Stimulated activated CD8-positive, alpha-beta memory T cell treated with anti-CD3 and anti-CD28 coated beads, Interleukin-2, amount 100 ng/mL, for 48 hours (primary cell): ENCODE results near the gene IQCF2.
"Not testable (repeated sequence)": the region's sequence is repeated elsewhere in the genome, so short reads cannot be mapped to it uniquely, and the experiment has no call there.

ENCODE experiments used
- DNase-seq, 2 donors: peaks; one replicate each; pipeline ENCODE4 v3.0.0-alpha.2; 2020; ENCODE audit warnings: low read depth in 2 of 2

The IQCF2 gene

DNA sequence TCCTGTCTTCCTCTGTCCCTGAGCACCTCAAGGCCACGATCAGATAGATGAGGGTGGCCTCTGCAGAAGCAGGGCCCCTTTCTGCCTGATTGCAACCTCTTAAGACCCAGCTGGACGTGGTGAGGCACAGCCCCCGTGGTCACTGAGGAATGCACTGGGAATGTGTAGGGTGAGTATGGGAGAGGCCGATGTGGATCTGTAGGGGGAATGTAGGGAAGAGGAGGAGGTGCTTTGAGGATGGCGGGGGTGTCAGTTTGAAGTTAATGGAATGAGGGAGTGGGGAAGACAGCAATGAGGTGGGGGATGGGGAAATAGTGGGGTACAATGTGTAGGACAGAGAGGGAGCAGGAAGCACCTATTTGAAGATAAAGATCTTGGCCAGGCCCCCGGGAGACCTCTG, 14.8 kb downstream of the IQCF2 start:
- no peak for DNase-seq

DNA sequence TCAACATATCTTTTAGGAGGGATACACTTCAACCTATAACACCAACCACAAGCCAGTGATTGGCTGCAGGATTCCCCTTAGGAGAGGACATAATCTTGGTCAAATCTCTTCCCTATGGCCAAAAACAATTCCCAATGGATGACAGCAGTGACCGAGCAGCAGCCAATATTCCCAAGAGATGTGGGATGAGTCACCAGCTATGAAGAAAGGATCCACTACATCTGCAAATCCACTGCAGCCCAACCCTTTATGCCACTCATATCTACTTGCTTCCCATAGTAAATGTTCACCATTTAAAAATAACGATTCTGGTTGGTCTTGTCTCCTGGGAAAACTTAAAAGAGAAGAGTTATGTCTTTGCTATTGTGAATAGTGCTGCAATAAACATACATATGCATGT, 18.5 kb downstream of the IQCF2 start:
- DNase-seq, result no peak

DNA sequence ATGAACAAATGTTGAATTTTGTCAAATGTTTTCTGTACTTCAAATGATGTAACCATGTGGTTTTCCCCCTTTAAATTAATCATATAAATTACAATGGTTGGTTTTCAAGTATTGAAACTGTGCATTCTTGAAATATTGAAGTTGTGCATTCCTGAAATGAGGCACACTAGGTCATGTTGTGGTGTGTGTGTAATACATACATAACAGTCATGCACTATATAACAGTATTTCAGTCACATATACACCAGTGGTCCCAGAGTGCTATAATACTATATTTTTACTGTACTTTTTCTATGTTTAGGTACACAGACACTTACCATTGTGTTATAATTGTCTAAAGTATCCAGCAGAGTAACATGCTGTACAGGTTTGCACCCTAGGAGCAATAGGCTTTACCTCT, 25.0 kb downstream of the IQCF2 start:
- no peak for DNase-seq

DNA sequence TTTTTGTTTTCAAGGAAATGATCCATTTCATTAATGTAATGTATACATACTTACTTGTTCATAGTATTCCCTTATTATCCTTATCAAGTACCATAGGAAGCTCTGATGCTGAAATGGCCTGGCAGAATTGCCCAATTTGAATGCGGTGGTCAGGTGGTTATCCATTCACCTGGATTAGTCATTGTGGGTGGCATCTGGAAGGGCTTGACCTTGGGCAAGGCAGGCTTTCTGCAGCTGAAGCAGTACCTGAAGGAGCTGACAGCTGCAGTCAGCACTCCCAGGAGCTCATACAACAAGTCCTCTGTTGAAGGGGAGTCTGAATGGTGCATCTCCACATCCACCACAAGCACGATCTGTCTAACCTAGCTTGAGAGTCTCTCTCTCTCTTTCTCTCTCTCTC, 26.2 kb downstream of the IQCF2 start:
- DNase-seq, result no peak

DNA sequence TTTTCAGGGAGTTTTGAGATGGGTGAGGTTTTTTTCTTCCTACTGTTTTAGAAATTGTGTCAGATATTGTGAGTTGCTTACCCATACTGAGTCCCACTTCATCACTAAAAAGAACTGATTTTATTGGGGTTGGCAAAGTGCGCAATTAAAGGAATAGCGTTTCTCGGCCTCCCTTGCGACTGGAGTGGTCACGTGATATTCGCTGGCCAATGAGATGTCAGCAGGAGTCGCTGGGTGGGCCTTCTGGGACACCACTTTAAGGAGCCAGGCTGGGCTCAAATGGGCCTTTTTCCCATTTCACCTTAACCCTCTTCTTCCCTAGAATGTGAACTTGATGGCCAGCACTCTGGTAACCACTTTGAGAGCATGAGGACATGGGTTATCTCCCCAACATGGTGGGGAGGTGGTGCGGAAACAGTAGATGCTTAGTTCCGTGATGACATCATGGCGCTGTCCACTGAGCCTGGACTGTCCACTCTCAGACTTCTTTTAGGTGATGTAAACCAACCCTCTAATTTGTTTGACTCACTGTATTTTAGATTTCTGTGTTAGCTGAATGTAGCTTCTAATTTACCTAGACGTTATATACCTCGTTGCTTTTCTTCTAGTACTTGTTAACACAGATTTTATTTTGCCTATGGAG, 27.2 kb downstream of the IQCF2 start:
- no peak for DNase-seq

DNA sequence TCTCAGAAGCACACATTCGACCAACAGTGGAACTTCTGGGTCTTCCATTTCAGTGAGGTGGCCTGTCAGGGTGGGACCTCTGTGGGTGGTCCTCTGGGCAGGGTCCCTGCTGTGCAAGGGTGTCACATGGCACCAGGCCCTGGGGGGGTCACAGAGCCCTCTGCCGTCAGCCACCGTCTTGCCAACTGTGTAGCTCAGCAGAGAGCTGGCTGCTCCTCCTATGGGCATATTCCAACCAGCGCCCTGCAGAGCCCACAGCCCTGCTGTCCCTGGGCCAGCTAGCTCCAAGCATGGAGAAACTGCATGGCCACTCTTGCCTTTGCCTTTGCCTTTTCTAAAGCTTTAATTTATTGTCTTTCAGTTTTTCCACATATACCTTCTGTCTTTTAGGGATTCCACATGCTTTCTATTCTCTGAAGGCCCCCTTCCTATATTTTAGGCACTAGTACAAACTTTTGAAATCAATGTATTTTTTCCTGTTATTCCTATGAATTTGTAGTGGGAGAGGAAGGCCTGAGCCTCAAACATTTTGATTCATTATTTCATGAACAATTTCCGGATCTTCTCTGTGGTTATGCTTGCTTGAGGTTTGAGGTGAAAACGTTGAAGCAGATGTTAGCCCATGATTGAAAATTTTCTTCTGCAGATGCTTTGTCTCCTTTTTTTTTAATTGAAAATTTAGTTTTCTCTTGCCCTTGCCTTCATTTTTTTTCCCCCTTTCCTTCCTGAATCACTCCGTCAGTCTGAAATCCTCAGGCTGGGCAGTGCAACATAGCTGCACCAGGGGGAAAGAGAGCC, 30.0 kb downstream of the IQCF2 start:
- no peak for DNase-seq

DNA sequence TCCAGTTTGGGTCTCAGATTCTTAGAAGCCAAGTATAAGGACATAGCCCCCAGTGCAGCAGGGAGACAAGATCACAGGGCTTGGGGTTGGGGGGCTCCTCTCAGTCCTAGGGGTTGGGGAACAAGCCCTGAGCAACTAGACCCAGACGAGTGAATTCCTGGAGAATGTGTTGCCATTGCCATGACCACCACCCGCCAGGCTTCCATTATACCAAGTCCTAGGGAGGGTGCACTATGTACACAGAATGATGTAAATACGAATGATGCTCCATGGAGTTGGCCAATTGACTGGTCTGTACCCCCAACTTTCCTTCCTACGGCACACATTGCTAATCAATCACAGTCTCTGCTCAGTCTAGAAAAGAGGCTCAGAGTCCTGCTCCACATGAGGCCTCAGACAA, 33.0 kb downstream of the IQCF2 start:
- no peak for DNase-seq

DNA sequence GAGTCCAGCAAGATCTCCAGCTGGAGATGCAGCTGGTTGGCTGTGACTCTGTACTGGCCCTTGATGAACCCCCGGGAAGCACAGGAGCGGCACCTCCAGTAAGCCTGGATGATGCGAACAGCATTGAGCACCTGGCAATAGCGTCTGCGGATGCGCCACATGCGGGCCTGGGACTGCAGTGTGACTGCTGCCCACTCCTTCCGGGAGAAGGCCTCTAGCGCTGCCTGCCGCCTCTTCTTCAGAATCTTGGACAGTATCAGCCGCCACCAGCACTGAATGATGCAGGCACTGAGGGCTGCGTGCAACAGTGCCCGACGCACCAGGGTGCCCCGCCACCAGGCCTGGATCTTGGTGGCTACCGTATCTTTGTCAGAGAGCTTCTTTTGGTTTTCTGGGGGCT, 33.5 kb downstream of the IQCF2 start:
- DNase-seq, result no peak

DNA sequence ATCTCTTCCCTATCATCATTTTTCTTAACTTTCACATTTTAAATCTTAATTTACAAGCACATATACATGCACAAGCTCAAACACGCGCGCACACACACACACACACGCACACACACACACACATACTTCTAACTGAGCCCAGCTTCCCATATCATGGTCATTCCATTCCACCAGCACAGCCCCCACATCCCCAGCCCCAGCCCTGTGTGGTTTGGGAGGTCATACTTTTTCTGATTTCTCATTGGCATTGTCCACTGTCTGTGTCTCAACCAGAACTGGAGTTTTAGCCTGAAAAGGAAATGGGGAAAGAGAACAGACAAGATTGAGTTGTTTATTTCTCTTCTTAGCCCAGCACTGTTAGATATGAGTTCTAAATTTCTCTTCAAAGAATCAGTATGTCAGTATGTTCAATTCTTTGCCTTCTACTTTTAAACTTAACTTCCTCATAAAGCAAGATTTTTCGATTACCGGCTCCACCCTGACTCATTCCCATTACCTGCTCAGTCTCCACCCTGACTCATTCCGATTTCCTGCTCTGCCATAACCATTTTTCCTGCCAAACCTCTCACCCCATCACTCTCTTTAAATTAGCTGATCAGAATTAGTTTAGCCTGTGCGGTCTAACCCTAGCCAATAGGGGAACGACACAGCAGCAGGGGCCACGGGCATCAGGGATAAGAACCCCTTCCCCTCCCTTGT, 35.3 kb downstream of the IQCF2 start:
- DNase-seq, result no peak

DNA sequence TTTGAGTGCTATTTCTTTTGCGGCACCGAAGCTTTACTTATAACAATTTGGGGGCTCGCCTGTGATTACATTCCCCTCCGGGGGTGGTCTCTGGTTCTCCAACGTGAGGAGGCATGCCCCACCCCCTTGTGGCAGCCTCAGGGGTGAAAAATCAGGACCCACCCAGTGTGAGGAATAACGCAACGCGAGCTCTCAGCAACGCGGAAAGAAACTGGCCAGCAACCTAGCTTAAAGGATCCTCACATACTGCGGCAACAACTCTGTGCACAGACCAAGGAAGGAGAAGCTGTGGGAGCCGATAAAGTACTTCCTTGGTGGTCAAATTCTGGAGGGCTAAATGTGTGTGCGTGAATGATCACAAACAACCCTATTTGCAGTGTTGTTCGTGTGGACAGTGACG, 36.0 kb downstream of the IQCF2 start:
- no peak for DNase-seq

DNA sequence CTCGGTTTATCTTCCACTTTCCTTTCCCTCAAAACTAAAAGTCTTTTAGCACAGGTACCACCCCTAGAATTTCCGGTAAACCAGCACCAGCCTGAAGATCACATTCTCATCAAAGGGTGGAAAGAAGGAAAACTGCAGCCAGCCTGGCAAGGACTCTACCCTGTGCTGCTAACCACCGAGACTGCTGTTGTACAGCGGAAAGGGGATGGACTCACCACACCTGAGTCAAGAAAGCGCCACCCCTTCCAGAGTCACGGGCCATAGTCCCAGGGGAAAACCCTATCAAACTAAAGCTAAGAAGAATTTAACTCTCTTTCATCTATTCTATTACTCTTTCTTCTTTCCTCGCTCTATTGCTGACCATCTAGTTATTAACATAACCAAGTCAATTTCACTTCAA, 38.6 kb downstream of the IQCF2 start:
- DNase-seq, result not testable (repeated sequence)

DNA sequence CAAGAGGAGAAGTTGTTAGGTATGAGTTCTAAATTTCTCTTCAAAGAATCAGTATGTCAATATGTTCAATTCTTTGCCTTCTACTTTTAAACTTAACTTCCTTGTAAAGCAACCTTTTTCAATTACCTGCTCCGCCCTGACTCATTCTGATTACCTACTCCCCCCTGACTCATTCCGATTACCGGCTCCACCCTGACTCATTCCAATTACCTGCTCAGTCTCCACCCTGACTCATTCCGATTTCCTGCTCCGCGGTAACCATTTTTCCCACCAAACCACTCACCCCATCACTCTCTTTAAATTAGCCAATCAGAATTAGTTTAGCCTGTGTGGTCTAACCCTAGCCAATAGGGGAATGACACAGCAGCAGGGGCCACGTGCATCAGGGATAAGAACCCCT, 40.9 kb downstream of the IQCF2 start:
- DNase-seq, result peak in 1 of 2 donors; percentile 28

DNA sequence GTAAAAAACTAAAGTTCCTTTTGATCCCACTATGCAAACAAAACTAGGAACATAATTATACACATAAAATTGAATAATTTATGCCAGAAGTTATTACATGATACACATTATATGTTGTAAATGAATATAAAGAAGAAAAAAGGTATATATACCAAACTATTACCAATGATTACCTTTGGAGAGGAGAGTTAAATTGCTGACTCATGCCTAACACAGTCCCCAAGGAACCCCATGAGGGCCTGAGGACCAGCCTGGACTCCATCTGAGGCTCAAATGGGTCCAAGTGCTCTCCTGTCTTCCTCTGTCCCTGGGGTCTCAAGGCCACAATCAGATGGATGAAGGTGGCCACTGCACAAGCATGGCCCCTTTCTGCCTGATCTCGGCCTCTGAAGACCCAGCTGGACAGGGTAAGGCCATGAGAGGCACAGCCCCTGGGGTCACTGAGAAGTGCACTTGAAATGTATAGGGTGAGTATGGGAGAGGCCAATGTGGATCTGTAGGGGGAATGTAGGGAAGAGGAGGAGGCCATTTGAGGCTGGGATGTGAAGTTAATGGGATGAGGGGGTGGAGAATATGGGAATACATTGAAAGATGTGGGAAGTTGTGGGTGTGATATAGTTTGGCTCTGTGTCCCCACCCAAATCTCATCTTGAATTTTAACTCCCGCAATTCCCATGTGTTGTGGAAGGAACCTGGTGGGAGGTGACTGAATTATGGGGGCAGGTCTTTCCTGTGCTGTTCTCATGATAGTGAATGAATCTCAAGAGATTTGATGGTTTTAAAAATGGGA, 42.8 kb downstream of the IQCF2 start:
- DNase-seq, result no peak

DNA sequence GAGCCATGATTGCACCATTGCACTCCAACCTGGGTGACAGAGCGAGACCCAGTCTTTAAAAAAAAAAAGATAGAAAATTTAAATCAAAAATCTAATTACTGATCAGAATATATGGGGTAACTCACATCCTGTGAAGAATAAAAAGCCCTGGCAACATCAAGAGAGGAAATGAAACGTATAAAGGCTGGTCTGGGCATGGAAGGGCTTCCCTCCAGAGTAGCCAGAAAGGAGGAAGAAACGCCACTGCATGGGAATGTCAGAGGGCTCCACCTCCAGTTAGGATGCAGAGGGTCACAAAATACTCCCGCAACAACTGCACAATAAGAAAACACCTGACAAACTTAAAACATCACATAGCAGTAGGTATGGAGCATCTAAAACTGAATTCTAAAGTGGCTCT, 46.6 kb downstream of the IQCF2 start:
- DNase-seq, result no peak
